Thoracic aorta (tissue), 2 donors: ENCODE data around the gene LAMA5. TPM values are rescaled to one million over a fixed set of nuclear protein-coding genes. Genes with fewer than 3 reads are reported as not detected.

ENCODE experiments used
- ATAC-seq: fragments of 150-250 bp; one replicate; pipeline ENCODE4 v1.8.0; 2017; ENCODE audit warnings: low read depth; ENCODE audit not compliant: insufficient number of reproducible peaks, low FRiP score
- DNase-seq: peaks from one replicate; pipeline ENCODE4 v3.0.0-alpha.2; 2020; ENCODE audit warnings: low spot score
- H3K27ac ChIP-seq, 2 donors: fragments of 200-600 bp; sonication (generic); 1 replicate in 1 of 2; 2 replicates in 1 of 2; pipeline ENCODE4 v1.5.1; 2016; ENCODE audit warnings: mild to moderate bottlenecking in 2 of 2, moderate library complexity in 2 of 2
- H3K27me3 ChIP-seq: fragments of 200-600 bp; sonication (generic); replicated peaks from 2 replicates; pipeline ENCODE4 v1.6.0; 2016; ENCODE audit warnings: mild to moderate bottlenecking; ENCODE audit not compliant: insufficient read depth
- H3K36me3 ChIP-seq: fragments of 200-600 bp; sonication (generic); one replicate; pipeline ENCODE4 v1.5.1; 2016
- H3K4me1 ChIP-seq, 2 donors: fragments of 200-600 bp; sonication (generic); 1 replicate in 1 of 2; 2 replicates in 1 of 2; pipeline versions ENCODE4 v1.5.1 to v1.6.0; 2016; ENCODE audit warnings: low read depth in 2 of 2, mild to moderate bottlenecking in 1 of 2; ENCODE audit not compliant: control insufficient read depth in 1 of 2
- H3K4me3 ChIP-seq: fragments of 200-600 bp; sonication (generic); 2 replicates; pipeline ENCODE4 v1.5.1; 2016; ENCODE audit warnings: mild to moderate bottlenecking
- H3K9me3 ChIP-seq: fragments of 200-600 bp; sonication (generic); 2 replicates; pipeline ENCODE4 v1.5.1; 2016
- total RNA-seq, 2 donors: library from RNA; depleted of rRNA; stranded (reverse); fragments of >200 nt; gene quantifications; one replicate each; pipeline versions ENCODE4 v1.1.0 to v1.2.3, GENCODE V29; 2016
- TF ChIP-seq, protein P1 (sequence below): fragments of 200-600 bp; sonication (generic); IDR thresholded peaks from one replicate; pipeline ENCODE4 v1.5.1; 2019; ENCODE audit warnings: antibody characterized with exemption

Gene LAMA5
- total RNA-seq, 2 donors from 2014 or later = 289 to 333 TPM

DNA sequence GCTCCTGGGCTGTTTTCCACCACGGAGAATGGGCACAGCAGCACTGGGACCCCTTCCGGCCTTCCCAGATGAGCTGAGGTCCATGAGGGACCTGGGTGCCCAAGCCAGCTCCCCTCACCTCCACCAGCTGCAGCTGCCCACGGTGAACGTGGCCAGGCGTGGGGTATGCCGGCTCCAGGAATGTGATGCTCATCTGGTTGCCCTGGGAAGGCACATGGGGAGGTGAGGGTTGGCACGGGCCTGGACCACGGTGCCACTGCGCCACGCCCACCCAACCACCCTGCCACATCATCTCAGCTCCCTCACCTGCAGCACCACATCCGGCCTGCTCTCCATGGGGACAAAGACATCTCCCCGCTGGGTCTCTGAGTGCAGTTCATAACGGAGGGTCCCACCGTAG lies 40.6 kb downstream of the LAMA5 start:
- Histone ChIP-seq H3K4me3 (no peak overlapping the region), H3K4me1 (no peaks in the 10 kb centered on the region), H3K36me3 (peaks cover 72% of the 10 kb centered on the region), H3K27me3 (no peaks in the 10 kb centered on the region), H3K9me3 (no peaks in the 10 kb centered on the region), H3K27ac (no peak overlapping the region)
- no peak for ATAC-seq
- TF ChIP-seq, protein P1, sequence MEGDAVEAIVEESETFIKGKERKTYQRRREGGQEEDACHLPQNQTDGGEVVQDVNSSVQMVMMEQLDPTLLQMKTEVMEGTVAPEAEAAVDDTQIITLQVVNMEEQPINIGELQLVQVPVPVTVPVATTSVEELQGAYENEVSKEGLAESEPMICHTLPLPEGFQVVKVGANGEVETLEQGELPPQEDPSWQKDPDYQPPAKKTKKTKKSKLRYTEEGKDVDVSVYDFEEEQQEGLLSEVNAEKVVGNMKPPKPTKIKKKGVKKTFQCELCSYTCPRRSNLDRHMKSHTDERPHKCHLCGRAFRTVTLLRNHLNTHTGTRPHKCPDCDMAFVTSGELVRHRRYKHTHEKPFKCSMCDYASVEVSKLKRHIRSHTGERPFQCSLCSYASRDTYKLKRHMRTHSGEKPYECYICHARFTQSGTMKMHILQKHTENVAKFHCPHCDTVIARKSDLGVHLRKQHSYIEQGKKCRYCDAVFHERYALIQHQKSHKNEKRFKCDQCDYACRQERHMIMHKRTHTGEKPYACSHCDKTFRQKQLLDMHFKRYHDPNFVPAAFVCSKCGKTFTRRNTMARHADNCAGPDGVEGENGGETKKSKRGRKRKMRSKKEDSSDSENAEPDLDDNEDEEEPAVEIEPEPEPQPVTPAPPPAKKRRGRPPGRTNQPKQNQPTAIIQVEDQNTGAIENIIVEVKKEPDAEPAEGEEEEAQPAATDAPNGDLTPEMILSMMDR = no peak
- DNase-seq = no peak

DNA sequence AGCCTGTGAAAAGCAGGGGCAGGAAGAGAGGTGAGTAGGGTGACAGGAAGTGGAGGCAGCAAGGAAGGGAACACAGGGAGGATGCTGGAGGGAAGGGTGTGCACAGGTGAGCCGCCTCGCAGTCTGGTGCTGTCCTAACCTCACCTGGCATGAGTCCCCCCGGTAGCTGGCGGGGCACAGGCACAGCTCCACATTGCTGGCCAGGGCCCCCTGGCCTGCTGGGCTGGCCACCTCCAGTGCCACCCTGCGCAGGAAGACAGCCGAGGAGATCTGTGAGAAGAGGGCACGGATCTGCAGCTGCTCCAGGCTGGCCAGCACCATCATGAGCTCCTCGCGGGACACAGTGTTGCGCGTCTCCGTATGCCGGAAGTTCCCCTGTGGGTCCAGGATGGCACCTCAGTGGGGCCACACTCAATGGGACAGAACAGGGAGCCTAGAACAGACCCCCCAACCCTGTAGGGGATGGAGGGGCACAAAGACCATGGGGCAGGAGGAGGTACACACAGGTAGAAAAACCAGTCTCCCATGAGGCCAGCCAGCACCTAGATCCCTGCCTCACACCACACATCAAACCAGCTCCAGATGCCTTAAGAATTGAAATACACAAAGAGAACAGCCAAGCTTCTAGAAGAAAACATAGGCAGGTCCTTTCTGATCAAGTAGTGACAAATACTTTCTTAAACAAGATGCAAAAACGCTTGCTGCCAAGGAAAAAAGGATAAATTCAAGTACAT lies 41.8 kb downstream of the LAMA5 start:
- Histone ChIP-seq H3K4me3 (no peak overlapping the region), H3K4me1 (no peaks in the 10 kb centered on the region), H3K36me3 (peaks cover 68% of the 10 kb centered on the region), H3K9me3 (no peaks in the 10 kb centered on the region), H3K27me3 (no peaks in the 10 kb centered on the region), H3K27ac (no peak overlapping the region)
- TF ChIP-seq, protein P1 = no peak
- no peak for ATAC-seq
- no peak for DNase-seq

DNA sequence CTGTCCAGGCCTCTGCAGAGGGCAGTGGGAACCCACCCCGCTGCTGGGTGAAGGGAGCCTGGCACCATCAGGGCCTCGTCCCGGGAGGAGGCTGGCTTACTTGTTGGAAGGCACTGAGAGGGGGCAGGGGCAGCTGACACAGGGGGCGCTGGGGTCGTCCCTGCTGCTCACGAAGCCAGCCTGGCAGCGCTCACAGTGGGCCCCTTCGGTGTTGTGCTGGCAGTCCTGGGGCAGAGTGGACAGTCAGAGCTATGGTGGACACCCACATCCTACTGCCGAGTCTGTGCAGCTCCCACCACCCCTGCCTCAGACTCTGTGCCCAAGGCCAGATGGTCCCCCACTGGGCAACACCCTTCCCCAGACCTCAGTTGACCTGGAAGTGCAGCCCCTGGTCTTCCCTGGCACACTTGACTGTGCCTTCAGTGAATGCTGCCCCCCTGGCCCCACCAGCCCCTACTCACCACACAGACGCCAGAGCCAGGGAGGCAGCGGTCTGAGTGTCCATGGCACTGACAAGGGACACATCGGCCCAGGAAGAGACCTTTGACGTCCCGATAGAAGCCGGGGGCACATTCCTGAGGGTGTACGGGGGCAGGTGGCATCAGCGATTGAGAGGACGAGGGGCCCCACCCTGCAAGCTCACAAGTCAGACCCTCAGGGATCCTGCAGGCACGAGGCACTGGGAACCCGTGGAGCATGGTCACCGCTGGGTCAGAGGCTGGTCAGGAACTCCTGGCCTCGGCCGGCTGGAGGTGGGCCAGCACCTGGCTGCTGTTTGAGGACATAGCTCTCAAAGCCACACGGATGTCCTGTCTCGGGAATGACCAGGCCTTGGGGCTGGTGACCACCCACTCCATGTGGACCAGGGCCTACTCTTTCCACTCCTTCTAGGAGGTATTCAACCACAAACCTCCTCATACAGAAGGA lies 42.9 kb downstream of the LAMA5 start:
- no peak for ATAC-seq
- TF ChIP-seq, protein P1 = no peak

DNA sequence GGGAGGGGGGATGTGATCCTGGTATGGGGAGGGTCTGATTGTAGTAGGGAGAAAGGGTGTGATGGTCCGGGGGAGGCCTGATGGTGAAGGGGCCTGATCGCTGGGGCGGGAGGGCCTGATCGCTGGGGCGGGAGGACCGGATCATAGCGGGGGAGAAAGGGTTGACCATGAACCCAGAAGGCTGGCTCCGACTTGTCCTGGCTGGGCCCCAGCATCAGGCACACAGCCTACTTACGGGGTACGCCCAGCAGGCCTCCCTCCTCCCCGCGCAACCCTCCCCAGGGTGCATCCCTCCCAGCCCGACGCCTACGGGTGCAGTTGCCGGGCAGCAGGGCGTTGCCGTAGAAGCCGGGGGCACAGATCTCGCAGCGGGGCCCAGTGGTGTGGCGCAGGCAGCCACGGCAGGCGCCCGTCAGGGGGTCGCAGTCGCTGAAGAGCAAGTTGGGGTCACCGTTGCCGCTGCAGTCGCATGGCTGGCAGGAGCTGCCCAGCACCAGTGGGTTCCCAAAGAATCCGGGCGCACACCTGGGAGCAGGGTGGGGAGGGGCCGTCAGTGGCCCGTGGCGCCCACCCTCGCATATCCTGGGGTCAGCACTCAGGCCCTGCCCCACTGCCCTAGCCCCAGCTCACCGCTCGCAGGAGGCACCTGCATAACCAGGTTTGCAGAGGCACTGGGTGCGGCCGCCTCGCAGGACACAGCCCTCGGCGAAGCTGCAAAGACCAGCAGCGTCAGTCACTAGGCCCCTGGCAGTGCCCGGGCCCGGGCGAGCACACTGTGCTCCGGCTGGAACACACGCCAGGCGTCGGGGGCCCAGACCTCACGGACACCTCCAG lies 43.7 kb downstream of the LAMA5 start:
- Histone ChIP-seq H3K9me3 (no peaks in the 10 kb centered on the region), H3K27me3 (no peaks in the 10 kb centered on the region), H3K36me3 (peaks cover 60% of the 10 kb centered on the region), H3K4me1 (no peaks in the 10 kb centered on the region), H3K27ac (no peak overlapping the region), H3K4me3 (no peak overlapping the region)
- TF ChIP-seq, protein P1 = no peak
- DNase-seq (no peak), ATAC-seq (no peak)

More for the DNA sequence above, 42.9 kb downstream of the LAMA5 start:
- Histone ChIP-seq H3K9me3 (no peaks in the 10 kb centered on the region), H3K27me3 (no peaks in the 10 kb centered on the region), H3K4me3 (no peak overlapping the region), H3K4me1 (no peaks in the 10 kb centered on the region), H3K36me3 (peaks cover 60% of the 10 kb centered on the region), H3K27ac (no peak overlapping the region)
- DNase-seq = no peak
